ENCODE data around the gene EBF3.

DNA sequence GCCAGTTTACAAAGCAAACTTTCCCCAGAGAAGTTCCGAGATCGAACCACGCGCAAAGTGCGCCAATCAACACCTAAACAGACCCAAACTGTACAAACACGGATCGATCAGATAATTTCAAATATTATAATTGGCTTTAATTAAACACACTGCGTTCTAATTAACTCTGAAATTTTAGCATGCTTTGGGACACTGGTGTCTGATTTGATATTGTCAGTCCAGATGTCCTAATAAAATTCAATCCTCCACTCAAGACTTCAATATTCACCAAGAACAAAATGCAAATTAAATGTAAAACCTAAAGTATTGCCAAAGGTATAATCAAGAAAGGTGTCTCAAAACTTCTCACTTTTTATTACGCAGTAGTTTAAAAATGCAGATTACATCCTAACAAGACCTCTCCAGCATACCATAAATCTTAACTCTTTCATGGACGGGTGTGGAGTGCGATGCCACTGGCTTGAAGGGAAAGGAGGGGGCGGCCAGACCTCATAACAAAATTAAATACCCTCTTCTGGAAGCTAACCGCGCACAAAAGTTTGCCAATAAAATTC is 5.9 kb upstream of the EBF3 start:
- TF ChIP-seq CTCF (IDR thresholded peaks at IDR 0.05 in 2 of 3, conservative IDR thresholded peaks at IDR 0.05 in 1 of 3; ENCODE audit: insufficient read depth in 2 of 3, low read depth in 1 of 3, low read length in 3 of 3) (no peak), POLR2AphosphoS2 (IDR thresholded peaks at IDR 0.05; ENCODE audit: low read length) (no peak), CEBPB (tag; IDR thresholded peaks at IDR 0.05) (no peak), SPI1 (IDR thresholded peaks at IDR 0.05; ENCODE audit: borderline replicate concordance, low read depth, low read length) (no peak), SP2 (IDR thresholded peaks at IDR 0.05; ENCODE audit: extremely low read depth, low read depth, low read length, poor library complexity, severe bottlenecking) (no peak), ZNF174 (CRISPR knock-in tag; IDR thresholded peaks at IDR 0.05) (no peak), BRF2 (IDR thresholded peaks at IDR 0.05; ENCODE audit: borderline replicate concordance, insufficient read depth, insufficient read length) (no peak), ZFX (CRISPR knock-in tag; IDR thresholded peaks at IDR 0.05) (no peak), U2AF2 (optimal IDR thresholded peaks at IDR 0.05; ENCODE audit: low read depth, low read length) (no peak), CREB3L1 (IDR thresholded peaks at IDR 0.05; ENCODE audit: borderline replicate concordance, low read depth) (no peak), EZH2 (IDR thresholded peaks at IDR 0.05; ENCODE audit: borderline replicate concordance, low read depth, low read length) (no peak), CHD2 (IDR thresholded peaks at IDR 0.05; ENCODE audit: low read depth, low read length) (no peak)
